ENCODE data around the gene TSPAN4. TPM values are rescaled to one million over a fixed set of nuclear protein-coding genes. Genes with fewer than 3 reads are reported as not detected.
A peak's percentile ranks its signal among the peaks of the same experiment; 100 is the strongest.

Gene TSPAN4
- total and polyA plus RNA-seq, 2 of the 13 experiments (the other 11 are each of a cell fraction or from before 2014, with no cell fraction given), result 31.7 to 68.3 TPM

GRCh38 chr11:911890-912219 lies 69.2 kb downstream of the TSPAN4 start:
- H3K9me3 ChIP-seq (ENCODE audit: low read length), result no peaks in the 10 kb centered on the region
- ChIA-PET CTCF (ENCODE audit: low intra/inter-chr PET ratio, low total read pairs) (no interaction called here), POLR2A (interaction anchor here (0.8 to 3.3 kb wide), 7 partner anchors 10 to 440 kb away, joined by 3 to 24 read pairs (median 3); partner anchors contain the start of gene AP2A2)
- peak overlapping the region; percentile 82 for H3K9ac ChIP-seq (ENCODE audit: insufficient read depth, low read depth, low read length)
- peak overlapping the region; percentile 89 for H3K27ac ChIP-seq (ENCODE audit: extremely low read length, insufficient read depth, low read length)
- H3K4me2 ChIP-seq (ENCODE audit: low read depth, low read length), result peak overlapping the region; percentile 95
- 97% methylated on average over 11 of the region's 11 CpGs for WGBS (ENCODE audit: low lambda C conversion rate)
- peaks cover 30% of the 10 kb centered on the region for H3K79me2 ChIP-seq (ENCODE audit: insufficient read depth, low read length)
- H3K4me3 ChIP-seq (replicated peaks in 1 of 3; ENCODE audit: insufficient read depth in 1 of 3, low read depth in 2 of 3, low read length in 3 of 3), result peak overlapping the region in 2 of 3 experiments; percentile 79 to 92; a peak in 3 of 6 replicates
- TF ChIP-seq, protein P1, sequence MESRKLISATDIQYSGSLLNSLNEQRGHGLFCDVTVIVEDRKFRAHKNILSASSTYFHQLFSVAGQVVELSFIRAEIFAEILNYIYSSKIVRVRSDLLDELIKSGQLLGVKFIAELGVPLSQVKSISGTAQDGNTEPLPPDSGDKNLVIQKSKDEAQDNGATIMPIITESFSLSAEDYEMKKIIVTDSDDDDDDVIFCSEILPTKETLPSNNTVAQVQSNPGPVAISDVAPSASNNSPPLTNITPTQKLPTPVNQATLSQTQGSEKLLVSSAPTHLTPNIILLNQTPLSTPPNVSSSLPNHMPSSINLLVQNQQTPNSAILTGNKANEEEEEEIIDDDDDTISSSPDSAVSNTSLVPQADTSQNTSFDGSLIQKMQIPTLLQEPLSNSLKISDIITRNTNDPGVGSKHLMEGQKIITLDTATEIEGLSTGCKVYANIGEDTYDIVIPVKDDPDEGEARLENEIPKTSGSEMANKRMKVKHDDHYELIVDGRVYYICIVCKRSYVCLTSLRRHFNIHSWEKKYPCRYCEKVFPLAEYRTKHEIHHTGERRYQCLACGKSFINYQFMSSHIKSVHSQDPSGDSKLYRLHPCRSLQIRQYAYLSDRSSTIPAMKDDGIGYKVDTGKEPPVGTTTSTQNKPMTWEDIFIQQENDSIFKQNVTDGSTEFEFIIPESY (CRISPR knock-in tag; IDR thresholded peaks at IDR 0.05), result peak; percentile 24; the same call in 1 of the 2 replicates
- TF ChIP-seq ONECUT2 (CRISPR knock-in tag; IDR thresholded peaks at IDR 0.05), result no peak
- TF ChIP-seq, protein P2, sequence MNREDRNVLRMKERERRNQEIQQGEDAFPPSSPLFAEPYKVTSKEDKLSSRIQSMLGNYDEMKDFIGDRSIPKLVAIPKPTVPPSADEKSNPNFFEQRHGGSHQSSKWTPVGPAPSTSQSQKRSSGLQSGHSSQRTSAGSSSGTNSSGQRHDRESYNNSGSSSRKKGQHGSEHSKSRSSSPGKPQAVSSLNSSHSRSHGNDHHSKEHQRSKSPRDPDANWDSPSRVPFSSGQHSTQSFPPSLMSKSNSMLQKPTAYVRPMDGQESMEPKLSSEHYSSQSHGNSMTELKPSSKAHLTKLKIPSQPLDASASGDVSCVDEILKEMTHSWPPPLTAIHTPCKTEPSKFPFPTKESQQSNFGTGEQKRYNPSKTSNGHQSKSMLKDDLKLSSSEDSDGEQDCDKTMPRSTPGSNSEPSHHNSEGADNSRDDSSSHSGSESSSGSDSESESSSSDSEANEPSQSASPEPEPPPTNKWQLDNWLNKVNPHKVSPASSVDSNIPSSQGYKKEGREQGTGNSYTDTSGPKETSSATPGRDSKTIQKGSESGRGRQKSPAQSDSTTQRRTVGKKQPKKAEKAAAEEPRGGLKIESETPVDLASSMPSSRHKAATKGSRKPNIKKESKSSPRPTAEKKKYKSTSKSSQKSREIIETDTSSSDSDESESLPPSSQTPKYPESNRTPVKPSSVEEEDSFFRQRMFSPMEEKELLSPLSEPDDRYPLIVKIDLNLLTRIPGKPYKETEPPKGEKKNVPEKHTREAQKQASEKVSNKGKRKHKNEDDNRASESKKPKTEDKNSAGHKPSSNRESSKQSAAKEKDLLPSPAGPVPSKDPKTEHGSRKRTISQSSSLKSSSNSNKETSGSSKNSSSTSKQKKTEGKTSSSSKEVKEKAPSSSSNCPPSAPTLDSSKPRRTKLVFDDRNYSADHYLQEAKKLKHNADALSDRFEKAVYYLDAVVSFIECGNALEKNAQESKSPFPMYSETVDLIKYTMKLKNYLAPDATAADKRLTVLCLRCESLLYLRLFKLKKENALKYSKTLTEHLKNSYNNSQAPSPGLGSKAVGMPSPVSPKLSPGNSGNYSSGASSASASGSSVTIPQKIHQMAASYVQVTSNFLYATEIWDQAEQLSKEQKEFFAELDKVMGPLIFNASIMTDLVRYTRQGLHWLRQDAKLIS (CRISPR knock-in tag; IDR thresholded peaks at IDR 0.05), result no peak
- TF ChIP-seq, protein P3, sequence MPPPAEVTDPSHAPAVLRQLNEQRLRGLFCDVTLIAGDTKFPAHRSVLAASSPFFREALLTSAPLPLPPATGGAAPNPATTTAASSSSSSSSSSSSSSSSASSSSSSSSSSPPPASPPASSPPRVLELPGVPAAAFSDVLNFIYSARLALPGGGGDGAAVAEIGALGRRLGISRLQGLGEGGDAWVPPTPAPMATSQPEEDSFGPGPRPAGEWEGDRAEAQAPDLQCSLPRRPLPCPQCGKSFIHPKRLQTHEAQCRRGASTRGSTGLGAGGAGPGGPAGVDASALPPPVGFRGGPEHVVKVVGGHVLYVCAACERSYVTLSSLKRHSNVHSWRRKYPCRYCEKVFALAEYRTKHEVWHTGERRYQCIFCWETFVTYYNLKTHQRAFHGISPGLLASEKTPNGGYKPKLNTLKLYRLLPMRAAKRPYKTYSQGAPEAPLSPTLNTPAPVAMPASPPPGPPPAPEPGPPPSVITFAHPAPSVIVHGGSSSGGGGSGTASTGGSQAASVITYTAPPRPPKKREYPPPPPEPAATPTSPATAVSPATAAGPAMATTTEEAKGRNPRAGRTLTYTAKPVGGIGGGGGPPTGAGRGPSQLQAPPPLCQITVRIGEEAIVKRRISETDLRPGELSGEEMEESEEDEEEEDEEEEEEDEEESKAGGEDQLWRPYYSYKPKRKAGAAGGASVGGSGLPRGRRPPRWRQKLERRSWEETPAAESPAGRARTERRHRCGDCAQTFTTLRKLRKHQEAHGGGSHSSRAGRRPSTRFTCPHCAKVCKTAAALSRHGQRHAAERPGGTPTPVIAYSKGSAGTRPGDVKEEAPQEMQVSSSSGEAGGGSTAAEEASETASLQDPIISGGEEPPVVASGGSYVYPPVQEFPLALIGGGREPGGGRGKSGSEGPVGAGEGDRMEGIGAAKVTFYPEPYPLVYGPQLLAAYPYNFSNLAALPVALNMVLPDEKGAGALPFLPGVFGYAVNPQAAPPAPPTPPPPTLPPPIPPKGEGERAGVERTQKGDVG (CRISPR knock-in tag; IDR thresholded peaks at IDR 0.05; ENCODE audit: borderline replicate concordance), result 0 out of 2 replicates have a peak, but pooled peaks have one; percentile 35
- 0 out of 2 replicates have a peak, but pooled peaks have one; percentile 4 for TF ChIP-seq NR2F6 (IDR thresholded peaks at IDR 0.05)
- no peak for TF ChIP-seq NR2F6 (CRISPR knock-in tag; IDR thresholded peaks at IDR 0.05)
- TF ChIP-seq PAX8 (CRISPR knock-in tag; IDR thresholded peaks at IDR 0.05; ENCODE audit: borderline replicate concordance), result no peak
- TF ChIP-seq GLI4 (CRISPR knock-in tag; IDR thresholded peaks at IDR 0.05; ENCODE audit: borderline replicate concordance), result no peak
- TF ChIP-seq ZC3H4 (CRISPR knock-in tag; IDR thresholded peaks at IDR 0.05; ENCODE audit: borderline replicate concordance), result 0 out of 2 replicates have a peak, but pooled peaks have one; percentile 40
- TF ChIP-seq ZNF205 (CRISPR knock-in tag; IDR thresholded peaks at IDR 0.05), result no peak
- no peak for TF ChIP-seq FOXA3 (CRISPR knock-in tag; IDR thresholded peaks at IDR 0.05)
- no TSS peak for BruUV-seq (replicated peaks)
- ATAC-seq (no peak), DNase-seq (ENCODE audit: low spot score) (no peak), FAIRE-seq (no peak)
- intact Hi-C loops (cut with micrococcal nuclease; ENCODE audit: unreplicated experiment) (loop anchor here (2.0 kb wide), 2 partner anchors 35 to 63 kb away; no protein-coding TSS in a partner anchor), in situ Hi-C loops (cut with HindIII; ENCODE audit: extremely low pct_ligation_motif_present, low pct_unique_long_range_greater_than_20kb) (no loop called here)
- H3K27me3 ChIP-seq (ENCODE audit: control insufficient read depth in 1 of 2, insufficient read depth in 2 of 2, low read length in 2 of 2), result no peaks in the 10 kb centered on the region; a peak in 1 of 5 replicates
- H3K4me1 ChIP-seq (ENCODE audit: insufficient read depth, low read length), result peaks cover 56% of the 10 kb centered on the region
- H3K36me3 ChIP-seq (replicated peaks in 1 of 2; ENCODE audit: control insufficient read depth in 1 of 2, insufficient read depth in 2 of 2, low read length in 2 of 2), result peaks cover 0 to 6% of the 10 kb centered on the region in 2 experiments; a peak in 1 of 5 replicates
- no peaks in the 10 kb centered on the region for H4K20me1 ChIP-seq (ENCODE audit: insufficient read depth, low read length)
- H2AFZ ChIP-seq (ENCODE audit: low read length), result no peak overlapping the region
